ENCODE measurements around the gene RAB11FIP4.
A peak's percentile ranks its signal among the peaks of the same experiment; 100 is the strongest.

The RAB11FIP4 gene

DNA sequence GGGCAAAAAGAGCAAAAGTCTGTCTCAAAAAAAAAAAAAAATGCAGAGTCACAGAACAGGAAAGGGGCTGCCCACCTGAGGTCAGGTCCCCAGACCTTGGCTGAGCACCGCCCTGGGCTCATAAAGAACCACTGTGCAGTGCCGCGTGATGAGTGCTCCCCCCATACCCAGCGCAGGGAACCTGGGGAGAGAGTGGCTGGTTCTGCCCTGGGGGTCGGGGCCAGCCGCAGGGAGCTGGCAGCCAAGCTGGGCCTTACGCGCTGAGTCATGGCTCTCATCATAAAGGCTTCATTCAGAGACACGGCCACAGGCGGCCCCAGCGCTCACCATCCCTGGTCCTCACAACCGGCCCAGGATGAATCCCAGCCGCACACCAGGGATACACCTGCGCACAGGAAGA is 80.7 kb downstream of the RAB11FIP4 start:
- DNase-seq (ENCODE audit: low spot score in 2 of 2) (no peak), ATAC-seq (no peak)
- H3K4me3 Mint-ChIP-seq, result no peak overlapping the region
- no peaks in the 10 kb centered on the region for H3K9me3 Mint-ChIP-seq
- H3K27ac Mint-ChIP-seq, result peak overlapping the region; percentile 32
- H3K4me1 Mint-ChIP-seq, result peaks cover 36% of the 10 kb centered on the region
- no peaks in the 10 kb centered on the region for H3K36me3 Mint-ChIP-seq

DNA sequence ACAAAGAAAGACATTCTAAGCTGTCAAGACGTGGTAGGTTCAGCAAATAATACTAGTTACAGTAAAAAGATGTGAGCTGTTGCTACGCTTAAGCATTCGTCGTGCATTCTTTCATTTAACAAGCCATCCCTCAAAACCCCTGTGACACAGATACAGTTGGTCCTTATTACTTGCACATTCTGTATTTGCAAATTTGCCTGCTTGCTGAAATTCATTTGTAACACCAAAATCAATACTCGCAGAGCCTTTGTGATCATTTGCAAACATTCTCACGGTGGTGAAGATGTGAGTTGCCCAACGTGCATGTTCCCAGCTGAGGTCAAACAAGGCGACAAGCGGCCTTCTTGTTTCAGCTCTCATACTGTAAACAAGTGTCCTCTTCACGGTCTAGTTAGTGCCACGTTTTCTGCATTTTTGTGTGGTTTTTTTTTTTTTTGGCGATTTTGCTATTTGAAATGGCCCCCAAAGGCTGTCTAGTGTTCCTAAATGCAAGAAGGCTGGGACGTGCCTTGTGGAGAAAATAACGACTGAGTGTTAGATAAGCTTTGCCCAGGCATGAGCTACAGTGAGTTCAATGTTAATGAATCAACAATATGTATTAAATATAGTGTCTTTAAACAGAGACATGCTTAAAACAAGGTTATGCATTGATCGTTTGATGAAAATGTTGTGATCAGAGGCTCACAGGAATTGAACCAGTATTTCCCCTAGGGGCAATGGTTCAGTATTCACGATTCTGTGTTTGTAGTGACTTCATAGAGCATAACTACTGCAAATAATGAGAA is 84.1 kb downstream of the RAB11FIP4 start:
- Mint-ChIP-seq H3K9me3 (no peaks in the 10 kb centered on the region), H3K4me1 (peaks cover 10% of the 10 kb centered on the region), H3K36me3 (no peaks in the 10 kb centered on the region), H3K4me3 (no peak overlapping the region), H3K27ac (no peak overlapping the region)
- ATAC-seq (no peak), DNase-seq (ENCODE audit: low spot score in 2 of 2) (no peak)

DNA sequence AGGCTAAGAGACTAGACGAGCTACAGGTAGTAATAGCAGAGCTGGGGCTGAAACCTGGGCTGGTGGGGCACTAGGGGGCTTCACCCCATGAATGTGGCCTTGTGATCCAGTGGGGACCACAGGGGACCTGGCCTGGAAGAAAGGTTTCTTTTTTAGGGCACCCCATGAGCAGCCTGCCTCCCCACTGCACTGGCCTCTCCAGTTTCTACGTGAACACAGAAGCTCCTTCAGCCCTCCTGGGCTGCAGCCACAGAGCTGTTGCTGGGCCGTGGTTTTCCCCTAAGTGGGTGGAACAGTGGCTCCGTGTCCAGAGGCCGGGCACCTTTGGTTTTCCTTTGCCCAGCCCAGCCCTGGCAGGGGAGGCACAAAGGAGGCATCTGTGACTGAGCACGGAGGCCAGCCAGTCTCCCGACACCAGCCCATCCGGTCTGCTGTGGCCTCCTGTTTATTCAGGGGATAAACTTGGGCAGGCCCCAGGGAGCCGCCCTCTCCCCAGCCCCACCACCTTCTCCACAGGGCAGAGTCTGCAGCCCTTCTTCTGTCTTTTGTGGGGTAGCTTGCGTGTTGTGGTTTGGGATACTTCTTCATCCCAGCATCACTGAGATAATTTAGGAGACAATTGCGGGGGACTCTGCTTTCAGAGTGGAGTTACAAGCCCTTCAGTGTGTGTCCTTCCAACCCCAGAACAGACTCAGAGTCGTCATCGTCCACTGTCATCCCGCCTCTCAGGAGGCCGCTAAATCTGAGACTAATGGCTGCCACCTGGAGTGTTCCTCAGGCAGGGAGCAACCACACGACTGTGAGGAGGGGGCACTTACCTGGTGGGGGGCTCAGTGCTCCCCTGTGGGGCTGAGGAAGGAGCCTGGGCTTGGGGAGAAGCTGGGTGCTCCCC is 85.3 kb downstream of the RAB11FIP4 start:
- Mint-ChIP-seq H3K4me1 (peaks cover 18% of the 10 kb centered on the region), H3K9me3 (no peaks in the 10 kb centered on the region), H3K36me3 (no peaks in the 10 kb centered on the region), H3K4me3 (no peak overlapping the region), H3K27ac (no peak overlapping the region)
- no peak for DNase-seq (ENCODE audit: low spot score in 2 of 2)
- ATAC-seq, result no peak

DNA sequence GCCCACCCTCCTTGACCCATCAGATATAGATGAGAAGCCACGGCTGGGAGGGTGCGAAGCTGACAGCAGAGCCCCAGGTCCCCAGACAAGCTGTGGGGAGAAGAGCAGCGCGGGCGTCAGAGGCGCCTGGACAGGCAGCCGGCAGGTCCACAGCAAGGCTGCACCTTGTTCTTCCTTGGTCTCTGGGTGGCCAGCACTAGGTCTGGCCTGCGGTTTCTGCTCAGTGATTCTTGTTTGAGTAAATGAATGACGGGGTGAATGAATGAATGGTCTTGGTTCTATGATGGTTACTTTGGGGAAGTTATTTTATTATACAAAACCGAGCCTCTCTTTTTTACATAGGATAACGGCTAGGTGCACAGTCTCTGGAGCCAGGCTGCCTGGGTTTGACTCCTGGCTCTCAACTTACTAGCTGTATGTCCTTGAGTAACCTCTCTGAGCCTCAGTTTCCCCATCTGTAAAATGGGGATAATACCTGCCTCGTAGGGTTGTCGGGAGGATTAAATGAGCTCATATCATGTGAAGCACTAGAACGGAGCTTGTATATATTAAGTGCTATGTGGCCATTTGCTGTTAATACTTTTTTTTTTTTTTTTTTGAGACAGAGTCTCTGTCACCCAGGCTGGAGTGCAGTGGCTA is 86.1 kb downstream of the RAB11FIP4 start:
- ATAC-seq, result no peak
- no peak for DNase-seq (ENCODE audit: low spot score in 2 of 2)
- no peaks in the 10 kb centered on the region for H3K36me3 Mint-ChIP-seq
- peaks cover 16% of the 10 kb centered on the region for H3K4me1 Mint-ChIP-seq
- no peak overlapping the region for H3K4me3 Mint-ChIP-seq
- H3K9me3 Mint-ChIP-seq, result no peaks in the 10 kb centered on the region
- H3K27ac Mint-ChIP-seq, result no peak overlapping the region

DNA sequence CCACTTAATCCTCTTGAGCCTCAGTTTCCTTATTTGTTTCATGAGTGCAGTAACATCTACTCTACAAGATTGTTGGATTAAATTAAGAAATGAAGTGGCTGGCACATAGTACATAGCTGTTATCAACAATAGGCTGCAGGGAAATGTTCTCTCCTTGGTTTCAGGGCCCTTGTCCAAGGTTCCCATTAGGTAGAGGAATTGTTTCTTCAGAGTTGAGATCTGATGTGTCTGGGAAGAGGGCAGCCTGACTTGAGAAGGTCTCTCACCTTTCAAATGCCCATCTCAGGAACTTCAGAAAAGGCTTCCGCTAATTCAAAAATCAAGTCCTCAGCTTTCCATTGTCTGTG is 87.6 kb downstream of the RAB11FIP4 start:
- Mint-ChIP-seq H3K27ac (no peak overlapping the region), H3K4me1 (peaks cover 11% of the 10 kb centered on the region), H3K4me3 (no peak overlapping the region), H3K9me3 (no peaks in the 10 kb centered on the region), H3K36me3 (no peaks in the 10 kb centered on the region)
- DNase-seq (ENCODE audit: low spot score in 2 of 2) (no peak), ATAC-seq (no peak)

DNA sequence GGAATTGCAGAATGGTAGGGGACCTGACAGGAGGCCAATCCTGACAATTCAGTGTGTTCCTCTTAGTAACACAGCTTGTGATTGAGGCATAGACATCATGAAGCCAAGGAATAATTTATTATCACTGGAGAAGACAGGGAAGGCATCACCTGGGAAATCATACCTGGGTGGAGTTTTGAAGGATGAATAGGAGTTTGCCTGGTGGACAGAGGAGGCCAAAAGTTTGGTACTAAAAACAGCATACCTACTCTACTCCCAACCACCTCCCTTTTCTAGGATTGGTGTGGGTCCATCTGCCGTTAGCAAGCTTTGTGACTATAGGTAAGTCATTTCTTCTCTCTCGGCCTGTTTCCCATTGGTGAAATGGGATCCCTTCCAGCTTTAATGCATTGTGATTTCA is 88.0 kb downstream of the RAB11FIP4 start:
- no peak for ATAC-seq
- H3K4me1 Mint-ChIP-seq, result peaks cover 11% of the 10 kb centered on the region
- no peaks in the 10 kb centered on the region for H3K9me3 Mint-ChIP-seq
- DNase-seq (ENCODE audit: low spot score in 2 of 2), result no peak
- H3K27ac Mint-ChIP-seq, result no peak overlapping the region
- H3K36me3 Mint-ChIP-seq, result no peaks in the 10 kb centered on the region
- H3K4me3 Mint-ChIP-seq, result no peak overlapping the region

DNA sequence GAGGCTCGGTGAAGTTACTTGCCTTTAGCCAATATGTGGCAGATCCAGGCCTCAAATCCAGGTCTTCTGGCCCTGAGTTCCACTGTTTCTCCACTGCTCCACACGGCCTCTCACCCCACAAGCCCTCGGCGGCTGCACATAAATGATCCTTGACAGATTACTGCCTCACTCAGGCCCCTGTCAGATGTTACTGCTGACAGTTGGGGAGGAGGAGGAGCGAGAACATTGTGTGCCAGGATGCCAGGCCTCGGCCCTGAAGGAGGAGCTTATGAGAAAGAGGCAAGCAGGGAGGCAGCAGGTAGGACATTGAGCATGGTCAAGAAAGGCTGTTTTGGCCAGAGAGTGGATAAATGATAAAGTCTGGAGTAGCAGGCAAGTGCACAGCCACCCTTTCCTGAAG is 88.6 kb downstream of the RAB11FIP4 start:
- Mint-ChIP-seq H3K9me3 (no peaks in the 10 kb centered on the region), H3K27ac (no peak overlapping the region), H3K4me1 (peaks cover 11% of the 10 kb centered on the region), H3K4me3 (no peak overlapping the region), H3K36me3 (no peaks in the 10 kb centered on the region)
- no peak for ATAC-seq
- no peak for DNase-seq (ENCODE audit: low spot score in 2 of 2)

DNA sequence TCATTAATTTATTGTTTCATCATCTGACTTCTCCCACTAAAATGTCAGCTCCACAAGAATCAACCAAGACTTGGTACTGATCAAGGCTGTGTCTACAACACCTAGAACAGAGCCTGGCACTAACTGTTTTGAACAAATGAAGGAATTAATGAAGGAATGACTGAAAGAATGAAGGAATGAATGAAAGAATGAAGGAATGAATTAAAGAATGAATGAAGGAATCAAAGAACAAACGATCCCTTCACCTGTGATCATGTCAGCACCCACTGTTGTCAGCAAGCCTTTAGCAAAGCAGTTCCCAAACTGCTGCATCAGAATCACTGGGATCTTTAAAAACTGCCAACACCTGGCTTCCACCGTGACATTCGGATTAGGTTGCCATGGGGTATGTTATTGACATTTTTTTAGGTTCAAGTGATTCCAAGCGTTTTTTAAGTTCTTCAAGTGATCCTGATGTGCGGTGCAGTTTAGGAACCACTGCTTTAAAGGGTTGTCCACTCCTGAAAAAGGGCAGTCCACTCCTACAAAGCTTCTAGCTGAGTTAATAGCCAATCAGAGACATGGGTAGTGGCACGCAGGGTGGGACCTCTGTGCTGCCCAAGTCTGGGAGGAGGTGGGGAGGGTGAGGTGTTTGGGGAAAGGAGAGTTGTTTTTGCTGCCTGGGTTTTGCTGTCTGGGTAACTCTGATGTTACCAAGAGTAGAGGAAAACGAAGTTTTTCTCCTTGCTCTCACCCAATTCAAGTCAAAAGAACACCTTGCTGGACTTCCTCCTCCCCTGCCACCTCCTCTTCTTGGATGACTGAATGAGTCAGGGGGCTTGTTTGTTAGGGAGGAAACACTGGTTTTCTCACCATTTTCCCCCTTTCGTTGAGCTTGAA is 89.7 kb downstream of the RAB11FIP4 start:
- no peak for DNase-seq (ENCODE audit: low spot score in 2 of 2)
- peak; percentile 4 for ATAC-seq
- Mint-ChIP-seq H3K36me3 (no peaks in the 10 kb centered on the region), H3K4me1 (peaks cover 11% of the 10 kb centered on the region), H3K9me3 (no peaks in the 10 kb centered on the region), H3K4me3 (no peak overlapping the region), H3K27ac (peak overlapping the region; percentile 61)

DNA sequence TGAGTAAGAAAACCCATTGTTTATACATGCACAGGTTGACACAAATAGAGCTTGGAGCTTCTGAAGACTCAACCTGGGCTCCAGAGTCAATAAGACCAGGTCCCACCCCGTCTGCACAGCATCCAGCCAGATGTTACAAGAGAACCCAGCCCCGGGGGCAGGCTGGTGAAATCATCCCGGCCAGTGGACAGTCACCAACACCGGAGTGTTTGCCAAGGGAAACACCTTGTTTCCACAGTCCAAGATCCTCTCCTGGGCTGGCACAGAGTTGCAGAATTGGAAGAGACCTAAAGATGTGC is 90.3 kb downstream of the RAB11FIP4 start:
- H3K4me3 Mint-ChIP-seq, result no peak overlapping the region

DNA sequence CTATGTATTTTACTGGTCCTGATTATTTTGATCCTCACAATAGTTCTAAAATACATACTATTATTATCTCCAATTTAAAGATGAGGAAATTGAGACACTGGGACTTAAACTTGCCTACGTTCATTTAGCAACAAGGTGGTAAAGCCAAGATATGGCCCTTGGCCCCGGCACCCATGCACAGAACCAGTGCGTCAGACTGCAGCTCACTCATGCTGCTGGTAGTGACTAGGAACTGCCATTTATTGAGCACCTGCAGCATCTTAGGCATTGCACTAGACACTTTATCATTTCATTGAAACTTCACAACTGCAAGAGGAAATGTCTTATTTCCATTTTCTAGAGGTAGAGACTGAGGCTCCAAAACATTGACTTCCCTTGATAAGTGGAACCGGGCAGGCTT is 93.3 kb downstream of the RAB11FIP4 start:
- peaks cover 36% of the 10 kb centered on the region for H3K4me1 Mint-ChIP-seq
- no peak overlapping the region for H3K27ac Mint-ChIP-seq
- H3K36me3 Mint-ChIP-seq, result peaks cover 10% of the 10 kb centered on the region
- H3K4me3 Mint-ChIP-seq, result no peak overlapping the region
- H3K9me3 Mint-ChIP-seq, result no peaks in the 10 kb centered on the region
- DNase-seq (ENCODE audit: low spot score in 2 of 2) (no peak), ATAC-seq (no peak)

More for the DNA sequence above, 90.3 kb downstream of the RAB11FIP4 start:
- H3K27ac Mint-ChIP-seq, result peak overlapping the region; percentile 61
- no peak for DNase-seq (ENCODE audit: low spot score in 2 of 2)
- peak; percentile 71 for ATAC-seq
- no peaks in the 10 kb centered on the region for H3K9me3 Mint-ChIP-seq
- H3K36me3 Mint-ChIP-seq, result no peaks in the 10 kb centered on the region
- peaks cover 15% of the 10 kb centered on the region for H3K4me1 Mint-ChIP-seq

DNA sequence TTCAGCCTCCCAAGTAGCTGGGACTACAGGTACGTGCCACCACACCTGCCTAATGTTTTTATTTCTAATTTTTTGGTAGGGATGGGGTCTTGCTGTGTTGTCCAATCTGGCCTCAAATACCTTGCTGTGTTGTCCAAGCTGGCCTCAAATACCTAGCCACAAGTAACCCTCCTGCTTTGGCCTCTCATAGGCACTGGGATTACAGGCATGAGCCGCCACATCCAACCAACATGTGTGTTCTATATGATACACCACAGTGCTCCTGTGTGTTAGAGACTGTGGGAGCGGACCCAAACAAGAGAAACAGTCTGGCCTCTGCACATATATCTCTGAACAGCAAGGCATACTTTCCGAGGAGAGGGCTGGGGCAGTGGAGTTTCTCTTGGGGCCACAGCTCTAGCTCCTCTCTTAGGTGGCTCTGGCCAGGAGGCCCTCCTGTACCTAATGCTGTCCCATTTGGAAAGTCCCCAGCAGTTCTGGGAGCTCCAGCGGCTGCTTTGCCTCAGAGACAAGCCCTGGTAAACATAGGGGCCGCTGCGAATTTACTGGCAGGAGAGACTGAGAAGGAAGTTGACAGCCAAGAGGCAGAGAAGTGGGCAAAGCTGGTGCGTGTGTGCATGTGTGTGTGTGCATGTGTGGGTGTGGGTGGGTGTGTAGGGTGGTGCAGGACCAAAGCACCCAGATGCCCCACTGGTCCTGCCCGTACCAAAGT is 95.0 kb downstream of the RAB11FIP4 start:
- H3K27ac Mint-ChIP-seq, result no peak overlapping the region
- peak overlapping the region; percentile 86 for H3K4me3 Mint-ChIP-seq
- no peak for ATAC-seq

DNA sequence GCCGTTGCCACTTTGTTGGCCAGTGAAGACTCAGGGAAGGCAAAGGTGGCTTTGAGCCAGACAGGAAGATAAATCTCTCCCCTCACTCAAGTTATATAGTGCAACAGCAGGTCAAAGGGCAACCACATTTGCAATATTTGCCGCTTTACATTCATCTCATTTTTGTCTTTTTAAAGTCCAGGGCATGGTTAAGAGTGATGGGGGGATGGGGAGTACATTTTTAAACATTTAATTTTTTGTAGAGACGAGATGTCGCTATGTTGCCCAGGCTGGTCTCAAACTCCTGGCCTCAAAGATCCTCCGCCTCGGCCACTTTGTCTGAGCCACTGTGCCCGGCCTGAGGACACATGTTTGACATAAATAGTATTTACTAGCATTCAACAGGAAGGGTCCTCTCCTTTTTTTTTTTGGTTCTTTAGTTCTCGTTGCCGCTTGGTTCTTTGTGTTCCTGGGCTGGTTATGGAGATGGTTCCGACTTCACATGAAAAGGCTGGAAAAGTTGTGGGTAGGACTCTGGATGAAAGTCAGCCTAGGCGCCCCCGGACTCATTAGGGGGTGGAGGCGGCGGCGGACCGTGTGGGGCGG is 95.7 kb downstream of the RAB11FIP4 start:
- H3K4me3 Mint-ChIP-seq, result peak overlapping the region; percentile 86
- H3K27ac Mint-ChIP-seq, result peak overlapping the region; percentile 82
- no peak for DNase-seq (ENCODE audit: low spot score in 2 of 2)
- H3K36me3 Mint-ChIP-seq, result peaks cover 10% of the 10 kb centered on the region
- no peak for ATAC-seq
- no peaks in the 10 kb centered on the region for H3K9me3 Mint-ChIP-seq
- peaks cover 48% of the 10 kb centered on the region for H3K4me1 Mint-ChIP-seq

More for the DNA sequence above, 95.0 kb downstream of the RAB11FIP4 start:
- H3K36me3 Mint-ChIP-seq, result peaks cover 10% of the 10 kb centered on the region
- peaks cover 46% of the 10 kb centered on the region for H3K4me1 Mint-ChIP-seq
- no peak for DNase-seq (ENCODE audit: low spot score in 2 of 2)
- no peaks in the 10 kb centered on the region for H3K9me3 Mint-ChIP-seq

DNA sequence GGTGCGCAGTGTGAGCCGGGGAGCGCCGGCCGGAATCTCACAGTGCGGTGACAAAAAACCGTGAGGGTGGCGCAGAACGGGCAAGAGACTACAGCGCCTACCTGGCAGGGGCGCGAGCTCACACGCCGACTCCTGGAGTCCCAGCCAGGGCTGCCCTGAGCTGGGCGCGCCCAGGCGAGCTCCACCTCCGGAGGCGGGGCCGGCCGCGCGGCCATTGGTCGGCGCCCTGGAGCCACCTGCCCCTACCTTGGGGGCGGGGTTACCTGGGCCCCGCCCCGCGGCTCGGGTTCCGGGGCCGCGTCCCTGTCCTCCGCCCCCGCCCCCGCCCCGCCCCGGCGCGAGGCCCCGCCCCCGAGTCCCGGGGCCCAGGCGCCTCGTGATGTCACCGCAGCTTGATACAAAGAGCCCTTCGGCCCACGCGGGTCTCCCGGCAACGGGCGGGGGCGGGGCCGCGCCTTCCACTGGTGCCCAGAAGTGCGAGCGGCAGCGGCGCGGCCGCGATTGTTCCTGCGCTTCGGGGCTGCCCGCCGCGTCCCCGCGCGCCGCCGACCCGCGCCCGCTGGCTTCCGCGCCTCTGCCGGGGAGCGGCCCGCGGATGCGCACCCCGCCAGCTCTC is 96.3 kb downstream of the RAB11FIP4 start:
- H3K36me3 Mint-ChIP-seq, result peaks cover 10% of the 10 kb centered on the region
- DNase-seq (ENCODE audit: low spot score in 2 of 2) (peak; percentile 88 to 92), ATAC-seq (peak; percentile 92)
- H3K4me3 Mint-ChIP-seq, result peak overlapping the region; percentile 86
- peak overlapping the region; percentile 82 for H3K27ac Mint-ChIP-seq
- H3K4me1 Mint-ChIP-seq, result peaks cover 54% of the 10 kb centered on the region
- H3K9me3 Mint-ChIP-seq, result no peaks in the 10 kb centered on the region

Measured in stimulated activated effector memory CD8-positive, alpha-beta T cell treated with anti-CD3 and anti-CD28 coated beads, Interleukin-12 subunit alpha, Interleukin-12 subunit beta, amount 100 ng/mL, for 72 hours (primary cell).